A549 (cell line): ENCODE data around the gene ITGA2. TPM values are rescaled to one million over a fixed set of nuclear protein-coding genes. Genes with fewer than 3 reads are reported as not detected.

Experiments used
- ATAC-seq, 2 experiments: fragments of 200-7000 bp in 1 of 2; fragments of >200 bp in 1 of 2; cut with Nextera tagmentation in 1 of 2; cut with Tn5 transposase in 1 of 2; 3 replicates each; pipeline versions ENCODE4 v1.8.0 to v1.9.1; 2018 to 2020; ENCODE audit warnings: mild to moderate bottlenecking in 1 of 2, moderate library complexity in 1 of 2
- CTCF ChIA-PET: fragments of 300-600 bp; sonication (Branson Sonifier 250); formaldehyde crosslinking; extraction: SDS; loops from one replicate; lab custom pipeline; 2021; ENCODE audit warnings: antibody characterized with exemption, inconsistent platforms; lab: Yijun Ruan, JAX
- POLR2A ChIA-PET: fragments of 350-600 bp; formaldehyde crosslinking; extraction: SDS; loops from one replicate; lab custom pipeline; 2021; ENCODE audit warnings: antibody characterized with exemption, inconsistent platforms; lab: Yijun Ruan, JAX
- DNase-seq, 2 experiments: peaks; one replicate each; pipeline versions ENCODE4 v3.0.0 to v3.0.0-alpha.2; 2011 to 2016; ENCODE audit warnings: low read depth in 1 of 2, low spot score in 1 of 2
- FAIRE-seq: peaks from 2 replicates; lab custom pipeline; 2011; peaks lifted over from hg19 to GRCh38; lab: Jason Lieb, UNC
- H3K27ac ChIP-seq, 2 experiments: fragments of >200 bp; sonication (Bioruptor Twin); formaldehyde crosslinking; 3 replicates each; pipeline ENCODE4 v1.5.1; 2016 to 2017
- H3K4me1 ChIP-seq: fragments of >200 bp; sonication (Bioruptor Twin); formaldehyde crosslinking; 3 replicates; pipeline ENCODE4 v1.6.1; 2016
- H3K4me2 ChIP-seq: fragments of >200 bp; sonication (Bioruptor Twin); formaldehyde crosslinking; 3 replicates; pipeline ENCODE4 v1.6.1; 2016
- H3K4me3 ChIP-seq: fragments of >200 bp; sonication (Bioruptor Twin); formaldehyde crosslinking; 3 replicates; pipeline ENCODE4 v1.5.1; 2016
- H3K9me3 ChIP-seq: fragments of >200 bp; sonication (Bioruptor Twin); formaldehyde crosslinking; 3 replicates; pipeline ENCODE4 v1.6.1; 2016
- ATOH8 ChIP-seq: fragments of 250-450 bp; sonication (Bioruptor Pico); IDR thresholded peaks from 2 replicates; pipeline ENCODE4 v1.5.0; 2020; ENCODE audit warnings: low read depth, mild to moderate bottlenecking, moderate library complexity
- BCL3 ChIP-seq: fragments of >200 bp; sonication (Bioruptor Twin); formaldehyde crosslinking; IDR thresholded peaks from 3 replicates; pipeline ENCODE4 v1.6.1; 2016
- BHLHE40 ChIP-seq: IDR thresholded peaks from 2 replicates; pipeline ENCODE4 v1.6.1; 2012; ENCODE audit warnings: low read depth, low read length, inconsistent platforms
- CBX2 ChIP-seq: fragments of 200-600 bp; sonication (generic); IDR thresholded peaks from 2 replicates; pipeline ENCODE4 v1.6.1; 2016; ENCODE audit warnings: low read depth, mild to moderate bottlenecking, borderline replicate concordance
- CBX8 ChIP-seq: fragments of 200-600 bp; sonication (generic); IDR thresholded peaks from 2 replicates; pipeline ENCODE4 v1.6.1; 2016
- CHD4 ChIP-seq: fragments of 200-600 bp; sonication (generic); IDR thresholded peaks from 2 replicates; pipeline ENCODE4 v1.6.1; 2016; ENCODE audit warnings: antibody characterized with exemption, mild to moderate bottlenecking, borderline replicate concordance
- FOSL2 ChIP-seq, 2 experiments: fragments of 450-650 bp in 1 of 2; fragments of >200 bp in 1 of 2; sonication (Bioruptor Twin) in 1 of 2; formaldehyde crosslinking; IDR thresholded peaks; 2 replicates each; pipeline versions ENCODE4 v1.5.0 to v1.6.1; 2016 to 2020; ENCODE audit warnings: mild to moderate bottlenecking in 1 of 2, moderate library complexity in 1 of 2
- HOXA7 ChIP-seq: fragments of 250-450 bp; sonication (Bioruptor Pico); IDR thresholded peaks from 2 replicates; pipeline ENCODE4 v1.5.0; 2020; ENCODE audit warnings: mild to moderate bottlenecking, moderate library complexity
- JUNB ChIP-seq: fragments of >200 bp; sonication (Bioruptor Twin); formaldehyde crosslinking; IDR thresholded peaks from 2 replicates; pipeline ENCODE4 v1.6.1; 2016
- KDM5A ChIP-seq: fragments of 200-600 bp; sonication (generic); IDR thresholded peaks from 2 replicates; pipeline ENCODE4 v1.6.1; 2016; ENCODE audit warnings: antibody characterized with exemption, mild to moderate bottlenecking
- MAFK ChIP-seq: fragments of 450-650 bp; IDR thresholded peaks from 2 replicates; pipeline ENCODE4 v1.6.1; 2014; ENCODE audit not compliant: partially characterized antibody
- NPAS2 ChIP-seq: fragments of 250-450 bp; sonication (Bioruptor Pico); IDR thresholded peaks from 2 replicates; pipeline ENCODE4 v1.8.0; 2022; ENCODE audit warnings: mild to moderate bottlenecking, moderate library complexity, borderline replicate concordance
- POLR2A ChIP-seq: IDR thresholded peaks from 2 replicates; pipeline ENCODE4 v1.6.1; 2012; ENCODE audit warnings: mild to moderate bottlenecking, low read length
- RARB ChIP-seq: fragments of 250-450 bp; sonication (Bioruptor Pico); IDR thresholded peaks from 2 replicates; pipeline ENCODE4 v1.8.0; 2021; ENCODE audit warnings: mild to moderate bottlenecking, moderate library complexity
- RCOR1 ChIP-seq: fragments of 150-350 bp; IDR thresholded peaks from 2 replicates; pipeline ENCODE4 v1.6.1; 2014; ENCODE audit warnings: antibody characterized with exemption, low read length, low read depth
- TFCP2L1 ChIP-seq: fragments of 250-450 bp; sonication (Bioruptor Pico); IDR thresholded peaks from 2 replicates; pipeline ENCODE4 v1.5.0; 2021; ENCODE audit warnings: mild to moderate bottlenecking
- ZC3H11A ChIP-seq: fragments of 450-650 bp; IDR thresholded peaks from 2 replicates; pipeline ENCODE4 v1.6.1; 2014; ENCODE audit warnings: antibody characterized with exemption, mild to moderate bottlenecking
- ZFP36 ChIP-seq: fragments of 450-650 bp; IDR thresholded peaks from 2 replicates; pipeline ENCODE4 v1.6.1; 2014; ENCODE audit warnings: borderline replicate concordance; ENCODE audit not compliant: partially characterized antibody
- ZNF302 ChIP-seq: fragments of 250-450 bp; sonication (Bioruptor Pico); IDR thresholded peaks from 2 replicates; pipeline ENCODE4 v1.9.0; 2021; ENCODE audit warnings: inconsistent platforms, mild to moderate bottlenecking, moderate library complexity
- WGBS: methylation state at CpG from one replicate; pipeline ENCODE4 v1.1.6; 2017; ENCODE audit errors: missing lambda C conversion rate; 5-methylcytosine and 5-hydroxymethylcytosine counted together
- polyA plus RNA-seq, 4 experiments: library from polyadenylated mRNA; depleted of rRNA in 3 of 4; stranded (reverse); fragments of >200 nt; fragmentation: RNase III in 1 of 4; extraction: RNeasy Plus Mini Kit Qiagen cat#74134 plus additional on column Dnase treatment in 1 of 4; gene quantifications; 2 replicates in 3 of 4; 3 replicates in 1 of 4; pipeline ENCODE4 v1.2.3, GENCODE V29; 2011 to 2017
- TF ChIP-seq, protein P1 (sequence below): fragments of 200-600 bp; sonication (generic); IDR thresholded peaks from 2 replicates; pipeline ENCODE4 v1.6.1; 2016; ENCODE audit warnings: antibody characterized with exemption, mild to moderate bottlenecking, moderate library complexity
- TF ChIP-seq, protein P2 (sequence below): fragments of >200 bp; sonication (Bioruptor Twin); formaldehyde crosslinking; IDR thresholded peaks from 2 replicates; pipeline ENCODE4 v1.6.1; 2016
- TF ChIP-seq, protein P3 (sequence below): fragments of 250-450 bp; sonication (Bioruptor Pico); IDR thresholded peaks from 2 replicates; pipeline ENCODE4 v1.5.0; 2021; ENCODE audit warnings: mild to moderate bottlenecking, moderate library complexity, borderline replicate concordance
- TF ChIP-seq, protein P4 (sequence below): IDR thresholded peaks from 2 replicates; pipeline ENCODE4 v1.6.1; 2012
- TF ChIP-seq, protein P5 (sequence below): fragments of 150-350 bp; IDR thresholded peaks from 2 replicates; pipeline ENCODE4 v1.6.1; 2014; ENCODE audit warnings: low read depth, mild to moderate bottlenecking, low read length
- TF ChIP-seq, protein P6 (sequence below): IDR thresholded peaks from 2 replicates; pipeline ENCODE4 v1.6.1; 2012

Gene ITGA2
- polyA plus RNA-seq, 2 of the 4 experiments (the other 2 are of a cell fraction) = 8.5 to 28.0 TPM

DNA sequence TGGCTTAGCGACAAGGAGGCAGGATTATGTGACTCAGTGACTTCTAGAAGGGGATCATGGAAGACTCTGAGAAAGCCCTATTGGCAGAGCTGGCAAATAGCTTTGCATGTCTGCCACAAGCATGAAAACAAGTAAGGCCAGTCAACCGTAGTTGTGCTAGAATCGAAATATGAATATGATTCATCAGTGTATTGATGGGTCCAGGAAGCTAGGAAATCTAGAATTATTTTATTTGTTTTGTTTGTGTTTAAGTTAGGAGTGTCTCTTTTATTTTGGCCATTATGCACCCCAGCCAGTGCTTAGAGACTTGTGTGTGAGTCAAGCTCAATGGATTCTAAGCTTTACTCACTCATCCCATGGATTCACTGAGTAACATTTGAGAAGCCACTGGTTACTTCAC lies 3.8 kb upstream of the ITGA2 start (continued):
- TF ChIP-seq, protein P1, sequence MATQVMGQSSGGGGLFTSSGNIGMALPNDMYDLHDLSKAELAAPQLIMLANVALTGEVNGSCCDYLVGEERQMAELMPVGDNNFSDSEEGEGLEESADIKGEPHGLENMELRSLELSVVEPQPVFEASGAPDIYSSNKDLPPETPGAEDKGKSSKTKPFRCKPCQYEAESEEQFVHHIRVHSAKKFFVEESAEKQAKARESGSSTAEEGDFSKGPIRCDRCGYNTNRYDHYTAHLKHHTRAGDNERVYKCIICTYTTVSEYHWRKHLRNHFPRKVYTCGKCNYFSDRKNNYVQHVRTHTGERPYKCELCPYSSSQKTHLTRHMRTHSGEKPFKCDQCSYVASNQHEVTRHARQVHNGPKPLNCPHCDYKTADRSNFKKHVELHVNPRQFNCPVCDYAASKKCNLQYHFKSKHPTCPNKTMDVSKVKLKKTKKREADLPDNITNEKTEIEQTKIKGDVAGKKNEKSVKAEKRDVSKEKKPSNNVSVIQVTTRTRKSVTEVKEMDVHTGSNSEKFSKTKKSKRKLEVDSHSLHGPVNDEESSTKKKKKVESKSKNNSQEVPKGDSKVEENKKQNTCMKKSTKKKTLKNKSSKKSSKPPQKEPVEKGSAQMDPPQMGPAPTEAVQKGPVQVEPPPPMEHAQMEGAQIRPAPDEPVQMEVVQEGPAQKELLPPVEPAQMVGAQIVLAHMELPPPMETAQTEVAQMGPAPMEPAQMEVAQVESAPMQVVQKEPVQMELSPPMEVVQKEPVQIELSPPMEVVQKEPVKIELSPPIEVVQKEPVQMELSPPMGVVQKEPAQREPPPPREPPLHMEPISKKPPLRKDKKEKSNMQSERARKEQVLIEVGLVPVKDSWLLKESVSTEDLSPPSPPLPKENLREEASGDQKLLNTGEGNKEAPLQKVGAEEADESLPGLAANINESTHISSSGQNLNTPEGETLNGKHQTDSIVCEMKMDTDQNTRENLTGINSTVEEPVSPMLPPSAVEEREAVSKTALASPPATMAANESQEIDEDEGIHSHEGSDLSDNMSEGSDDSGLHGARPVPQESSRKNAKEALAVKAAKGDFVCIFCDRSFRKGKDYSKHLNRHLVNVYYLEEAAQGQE = no peak
- TF ChIP-seq, protein P2, sequence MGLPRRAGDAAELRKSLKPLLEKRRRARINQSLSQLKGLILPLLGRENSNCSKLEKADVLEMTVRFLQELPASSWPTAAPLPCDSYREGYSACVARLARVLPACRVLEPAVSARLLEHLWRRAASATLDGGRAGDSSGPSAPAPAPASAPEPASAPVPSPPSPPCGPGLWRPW = no peak
- TF ChIP-seq, protein P3, sequence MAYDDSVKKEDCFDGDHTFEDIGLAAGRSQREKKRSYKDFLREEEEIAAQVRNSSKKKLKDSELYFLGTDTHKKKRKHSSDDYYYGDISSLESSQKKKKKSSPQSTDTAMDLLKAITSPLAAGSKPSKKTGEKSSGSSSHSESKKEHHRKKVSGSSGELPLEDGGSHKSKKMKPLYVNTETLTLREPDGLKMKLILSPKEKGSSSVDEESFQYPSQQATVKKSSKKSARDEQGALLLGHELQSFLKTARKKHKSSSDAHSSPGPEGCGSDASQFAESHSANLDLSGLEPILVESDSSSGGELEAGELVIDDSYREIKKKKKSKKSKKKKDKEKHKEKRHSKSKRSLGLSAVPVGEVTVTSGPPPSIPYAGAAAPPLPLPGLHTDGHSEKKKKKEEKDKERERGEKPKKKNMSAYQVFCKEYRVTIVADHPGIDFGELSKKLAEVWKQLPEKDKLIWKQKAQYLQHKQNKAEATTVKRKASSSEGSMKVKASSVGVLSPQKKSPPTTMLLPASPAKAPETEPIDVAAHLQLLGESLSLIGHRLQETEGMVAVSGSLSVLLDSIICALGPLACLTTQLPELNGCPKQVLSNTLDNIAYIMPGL (CRISPR knock-in tag) = no peak
- TF ChIP-seq TFCP2L1 (CRISPR knock-in tag) (no peak), ATOH8 (CRISPR knock-in tag) (no peak)

DNA sequence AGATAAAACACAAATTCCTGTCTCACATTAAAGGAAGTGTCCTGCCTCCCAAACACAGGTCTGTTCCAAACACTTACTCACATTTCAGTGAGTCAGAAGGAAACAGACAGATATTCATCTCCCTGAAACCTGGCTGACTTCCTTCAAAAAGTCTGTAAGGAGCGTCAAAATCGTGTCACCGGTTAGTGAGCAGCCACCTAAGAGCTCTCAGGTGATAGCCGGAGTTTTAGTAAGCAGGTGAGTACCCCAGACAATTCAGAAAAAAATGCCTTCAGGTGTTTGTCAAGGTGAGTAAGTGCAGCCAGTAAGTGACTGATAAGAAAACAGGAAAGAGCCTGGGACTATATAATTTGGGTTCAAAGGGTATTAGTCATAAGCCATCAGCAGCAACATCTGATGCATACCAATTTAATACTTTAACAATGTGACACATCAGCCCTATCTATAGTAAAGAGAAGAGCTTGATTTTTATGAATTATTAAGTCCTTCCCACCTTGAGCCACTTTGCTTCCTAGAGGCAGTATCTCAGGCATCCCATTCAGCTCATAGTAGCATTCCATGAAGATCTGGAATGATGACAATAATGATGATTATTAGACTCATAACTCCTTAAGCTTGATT lies 1.3 kb upstream of the ITGA2 start:
- 12% methylated on average over 4 of the region's 4 CpGs for WGBS
- Histone ChIP-seq H3K4me3 (peak overlapping the region; percentile 75; the same call in 1 of the 3 replicates), H3K27ac (peak overlapping the region; percentile 82 to 94), H3K4me1 (peaks cover 29% of the 10 kb centered on the region), H3K9me3 (no peaks in the 10 kb centered on the region), H3K4me2 (peak overlapping the region; percentile 81)
- FAIRE-seq (no peak), DNase-seq (peak; percentile 32 to 53), ATAC-seq (peak in 1 of 2 experiments; percentile 1; a peak in 1 of 6 replicates)
- CTCF ChIA-PET = interaction anchor here (1.1 to 5.3 kb wide), 6 partner anchors 9 to 46 kb away, joined by 3 to 61 read pairs (median 8); no protein-coding TSS in a partner anchor
- POLR2A ChIA-PET = interaction anchor here (0.6 to 4.4 kb wide), 4 partner anchors 17 to 44 kb away, joined by 3 to 25 read pairs (median 6); no protein-coding TSS in a partner anchor
- no peak for TF ChIP-seq RCOR1
- no peak for TF ChIP-seq POLR2A
- TF ChIP-seq CBX8 = no peak
- no peak for TF ChIP-seq MAFK
- no peak for TF ChIP-seq HOXA7 (CRISPR knock-in tag)
- no peak for TF ChIP-seq CBX2
- no peak for TF ChIP-seq RARB
- no peak for TF ChIP-seq ZC3H11A
- TF ChIP-seq BHLHE40 = no peak
- TF ChIP-seq, protein P2 = no peak
- TF ChIP-seq BCL3 = no peak
- TF ChIP-seq, protein P4, sequence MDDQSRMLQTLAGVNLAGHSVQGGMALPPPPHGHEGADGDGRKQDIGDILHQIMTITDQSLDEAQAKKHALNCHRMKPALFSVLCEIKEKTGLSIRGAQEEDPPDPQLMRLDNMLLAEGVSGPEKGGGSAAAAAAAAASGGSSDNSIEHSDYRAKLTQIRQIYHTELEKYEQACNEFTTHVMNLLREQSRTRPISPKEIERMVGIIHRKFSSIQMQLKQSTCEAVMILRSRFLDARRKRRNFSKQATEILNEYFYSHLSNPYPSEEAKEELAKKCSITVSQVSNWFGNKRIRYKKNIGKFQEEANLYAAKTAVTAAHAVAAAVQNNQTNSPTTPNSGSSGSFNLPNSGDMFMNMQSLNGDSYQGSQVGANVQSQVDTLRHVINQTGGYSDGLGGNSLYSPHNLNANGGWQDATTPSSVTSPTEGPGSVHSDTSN = no peak
- TF ChIP-seq, protein P5, sequence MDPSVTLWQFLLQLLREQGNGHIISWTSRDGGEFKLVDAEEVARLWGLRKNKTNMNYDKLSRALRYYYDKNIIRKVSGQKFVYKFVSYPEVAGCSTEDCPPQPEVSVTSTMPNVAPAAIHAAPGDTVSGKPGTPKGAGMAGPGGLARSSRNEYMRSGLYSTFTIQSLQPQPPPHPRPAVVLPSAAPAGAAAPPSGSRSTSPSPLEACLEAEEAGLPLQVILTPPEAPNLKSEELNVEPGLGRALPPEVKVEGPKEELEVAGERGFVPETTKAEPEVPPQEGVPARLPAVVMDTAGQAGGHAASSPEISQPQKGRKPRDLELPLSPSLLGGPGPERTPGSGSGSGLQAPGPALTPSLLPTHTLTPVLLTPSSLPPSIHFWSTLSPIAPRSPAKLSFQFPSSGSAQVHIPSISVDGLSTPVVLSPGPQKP = no peak
- TF ChIP-seq ZNF302 (CRISPR knock-in tag) = no peak
- TF ChIP-seq, protein P6, sequence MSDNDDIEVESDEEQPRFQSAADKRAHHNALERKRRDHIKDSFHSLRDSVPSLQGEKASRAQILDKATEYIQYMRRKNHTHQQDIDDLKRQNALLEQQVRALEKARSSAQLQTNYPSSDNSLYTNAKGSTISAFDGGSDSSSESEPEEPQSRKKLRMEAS = 0 out of 2 replicates have a peak, but pooled peaks have one; percentile 27
- no peak for TF ChIP-seq KDM5A
- TF ChIP-seq CHD4 = no peak
- TF ChIP-seq TFCP2L1 (CRISPR knock-in tag) = no peak
- TF ChIP-seq JUNB = peak; percentile 76
- no peak for TF ChIP-seq NPAS2
- no peak for TF ChIP-seq ZFP36
- peak; percentile 63; the same call in 1 of the 2 replicates for TF ChIP-seq FOSL2 (IDR thresholded peaks at IDR 0.05)
- TF ChIP-seq FOSL2 (CRISPR knock-in tag; IDR thresholded peaks at IDR 0.05) = no peak; the same call in none of the 2 replicates
